CMK (cell line): ENCODE measurements around the gene TFCP2.
A peak's percentile ranks its signal among the peaks of the same experiment; 100 is the strongest.
"Not testable (repeated sequence)": the region's sequence is repeated elsewhere in the genome, so short reads cannot be mapped to it uniquely, and the experiment has no call there.

Experiments used
- DNase-seq: peaks from one replicate; pipeline ENCODE4 v3.0.0-alpha.2; 2010; ENCODE audit warnings: low read depth

TFCP2 gene

DNA sequence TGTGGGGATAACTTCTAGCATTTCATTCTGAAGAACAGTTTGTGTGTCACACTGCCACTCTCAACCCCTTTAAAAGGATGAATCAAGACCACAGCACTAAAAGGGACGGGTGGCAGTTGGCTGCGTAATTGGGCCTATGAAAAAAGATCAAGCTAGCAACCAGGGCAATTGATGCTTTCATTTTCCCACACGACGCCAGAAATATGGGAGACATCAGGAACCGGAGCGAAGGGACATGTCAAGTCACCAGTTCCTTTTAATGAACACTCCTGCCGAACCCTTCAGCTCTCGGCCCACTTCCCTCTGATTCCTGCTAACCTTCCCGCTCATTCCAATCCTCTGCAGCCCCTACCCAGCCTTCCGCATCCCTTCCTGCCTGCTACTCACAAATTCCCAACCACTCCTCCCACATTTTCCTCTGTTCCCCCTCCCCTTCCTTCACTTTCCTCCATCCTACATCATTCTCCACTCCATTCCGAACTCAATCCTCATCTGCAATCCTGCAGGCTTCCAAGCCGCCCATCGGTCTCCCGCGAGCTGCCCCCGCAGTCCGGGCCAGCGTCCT, 90.3 kb downstream of the TFCP2 start:
- no peak for DNase-seq

DNA sequence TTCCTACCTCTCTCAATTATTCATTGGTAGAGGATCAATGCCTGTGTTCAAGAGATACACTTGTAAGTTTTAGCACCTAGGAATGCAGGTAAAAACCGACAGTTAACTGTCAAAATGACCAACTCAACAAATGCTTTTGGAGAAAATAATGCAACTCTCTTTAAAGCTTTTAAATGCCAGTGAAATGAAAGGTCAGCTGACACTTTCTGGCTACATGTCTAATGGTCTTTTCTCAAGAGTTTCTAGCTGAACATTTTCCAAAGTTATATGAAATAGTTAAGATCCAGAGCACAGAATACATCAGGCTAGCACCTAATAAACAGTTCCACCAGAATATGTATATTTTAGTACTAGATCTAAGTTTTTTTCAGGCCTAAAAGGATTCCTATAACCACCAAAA, 91.5 kb downstream of the TFCP2 start:
- DNase-seq, result no peak

DNA sequence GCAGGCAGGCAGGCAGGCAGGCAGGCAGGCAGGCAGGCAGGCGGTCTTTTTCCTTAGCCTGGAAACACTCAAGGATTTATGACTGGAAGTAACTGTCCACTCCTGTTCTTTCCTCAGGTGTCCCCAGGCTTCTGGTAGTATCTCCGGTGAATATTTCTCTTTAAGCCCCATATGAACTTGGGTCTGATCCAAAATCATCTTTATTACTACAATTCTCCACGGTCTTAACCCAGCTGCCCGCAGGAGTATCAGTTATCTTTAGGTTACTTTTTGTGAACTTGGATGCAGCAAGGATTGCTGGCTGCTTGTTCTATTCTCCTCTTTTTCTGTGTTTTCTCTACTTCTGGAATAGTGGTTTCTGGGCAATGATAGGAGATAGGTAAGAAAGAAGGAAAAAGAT, 92.8 kb downstream of the TFCP2 start:
- no peak for DNase-seq

DNA sequence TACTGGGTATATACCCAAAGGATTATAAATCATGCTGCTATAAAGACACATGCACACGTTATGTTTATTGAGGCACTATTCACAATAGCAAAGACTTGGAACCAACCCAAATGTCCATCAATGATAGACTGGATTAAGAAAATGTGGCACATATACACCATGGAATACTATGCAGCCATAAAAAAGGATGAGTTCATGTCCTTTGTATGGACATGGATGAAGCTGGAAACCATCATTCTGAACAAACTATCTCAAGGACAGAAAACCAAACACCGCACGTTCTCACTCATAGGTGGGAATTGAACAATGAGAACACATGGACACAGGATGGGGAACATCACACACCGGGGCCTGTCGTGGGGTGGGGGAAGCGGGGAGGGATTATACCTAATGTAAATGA, 94.1 kb downstream of the TFCP2 start:
- not testable (repeated sequence) for DNase-seq

DNA sequence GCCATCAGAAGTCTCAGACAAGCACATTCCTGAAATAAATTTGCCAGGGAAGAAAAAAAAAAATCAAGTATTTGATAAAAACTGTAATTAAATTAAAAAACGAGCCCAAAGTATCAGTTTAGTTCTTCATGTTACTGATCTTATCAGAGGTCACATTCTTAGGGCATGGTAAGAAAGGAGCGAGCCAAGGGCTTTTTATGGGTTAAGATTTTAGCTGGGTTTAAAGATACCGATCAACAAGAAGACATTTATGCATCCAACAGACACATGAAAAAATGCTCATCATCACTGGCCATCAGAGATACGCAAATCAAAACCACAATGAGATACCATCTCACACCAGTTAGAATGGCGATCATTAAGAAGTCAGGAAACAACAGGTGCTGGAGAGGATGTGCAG, 94.6 kb downstream of the TFCP2 start:
- not testable (repeated sequence) for DNase-seq

DNA sequence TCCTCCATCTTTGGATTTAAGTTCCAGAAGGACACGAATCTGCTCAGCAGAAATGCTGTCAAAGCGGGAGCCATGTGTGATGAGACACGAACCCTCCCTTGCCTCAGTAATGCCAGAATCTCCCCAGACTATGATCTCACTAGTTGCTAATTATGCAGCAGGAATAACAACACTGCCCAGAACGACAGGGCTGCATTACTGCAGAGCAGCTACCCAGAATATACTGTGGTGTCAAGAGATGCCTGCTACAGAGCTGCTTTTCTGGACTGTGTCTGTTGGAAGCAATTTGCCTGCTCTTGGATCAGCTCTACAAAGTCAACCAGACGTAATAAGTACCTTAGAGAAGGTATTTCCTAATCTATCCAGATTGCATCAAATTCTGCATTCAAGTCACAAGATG, 95.0 kb downstream of the TFCP2 start:
- DNase-seq, result no peak

DNA sequence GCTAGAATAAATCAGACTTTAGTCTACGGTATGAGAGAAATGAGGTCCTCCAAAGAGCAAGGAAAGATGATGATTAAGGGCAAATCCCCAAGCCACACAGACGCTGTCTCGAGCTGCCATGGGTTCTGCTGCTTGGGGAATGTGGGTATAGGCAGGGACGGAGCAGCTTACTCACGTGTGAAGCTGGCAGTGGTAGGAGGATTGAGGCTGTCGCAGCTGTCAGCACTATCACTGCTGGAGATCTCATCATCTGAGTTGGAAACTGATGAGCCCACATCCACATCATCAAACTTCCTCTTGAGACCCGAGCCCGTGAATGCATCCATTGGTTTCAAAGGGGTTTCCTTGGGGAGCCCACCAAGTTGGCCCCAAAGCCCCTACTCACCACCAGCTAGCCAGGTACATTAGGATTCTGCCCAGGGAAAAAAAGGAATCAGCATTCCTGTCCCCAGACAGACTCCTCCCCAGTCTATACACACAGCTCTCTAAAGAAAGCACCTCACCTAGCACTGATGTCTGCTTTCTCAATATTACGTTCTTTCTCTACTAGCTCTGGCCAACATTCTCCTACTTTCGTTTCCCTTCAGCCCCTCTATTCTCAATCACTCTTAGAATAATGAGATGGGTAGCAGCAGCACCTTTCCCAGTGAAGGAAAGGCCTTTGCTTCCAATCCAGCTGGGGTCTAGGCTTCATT, 96.6 kb downstream of the TFCP2 start:
- no peak for DNase-seq

DNA sequence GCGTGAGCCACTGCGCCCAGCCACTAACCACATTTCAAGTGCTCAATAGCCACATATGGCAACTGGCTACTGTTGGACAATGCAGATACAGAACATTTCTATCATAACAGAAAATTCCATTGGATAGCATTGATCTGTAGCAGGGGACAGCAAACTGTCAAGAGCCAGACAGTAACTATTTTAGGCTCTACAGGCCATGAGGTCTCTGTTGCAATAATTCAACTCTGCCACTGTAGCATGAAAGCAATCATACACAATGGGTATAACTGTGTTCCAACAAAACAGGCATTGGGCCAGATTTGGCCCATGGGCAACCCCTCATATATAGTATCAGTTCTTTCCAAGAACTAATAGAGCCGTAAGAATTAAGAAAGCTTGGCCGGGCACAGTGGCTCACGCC, 97.5 kb downstream of the TFCP2 start:
- DNase-seq, result no peak

DNA sequence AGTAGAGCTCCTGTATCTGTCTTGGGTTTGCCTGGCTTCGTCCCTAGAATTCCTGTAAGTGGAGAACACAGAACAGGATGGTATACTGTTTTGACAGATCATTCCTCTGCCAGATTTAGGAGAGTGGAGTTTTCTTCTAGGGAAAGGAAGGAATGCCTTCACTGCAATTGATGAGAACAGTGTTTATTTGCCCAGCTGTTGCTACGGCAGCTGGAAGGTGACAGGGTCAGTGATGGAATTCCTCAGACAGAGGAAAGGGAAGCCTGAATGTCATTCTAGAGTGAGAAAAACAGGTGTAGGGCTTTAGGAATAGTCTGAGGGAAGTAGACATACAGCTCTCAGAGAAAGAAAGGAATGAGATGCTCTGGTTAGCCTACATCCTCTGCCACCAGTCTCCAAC, 101.3 kb downstream of the TFCP2 start:
- DNase-seq, result no peak

DNA sequence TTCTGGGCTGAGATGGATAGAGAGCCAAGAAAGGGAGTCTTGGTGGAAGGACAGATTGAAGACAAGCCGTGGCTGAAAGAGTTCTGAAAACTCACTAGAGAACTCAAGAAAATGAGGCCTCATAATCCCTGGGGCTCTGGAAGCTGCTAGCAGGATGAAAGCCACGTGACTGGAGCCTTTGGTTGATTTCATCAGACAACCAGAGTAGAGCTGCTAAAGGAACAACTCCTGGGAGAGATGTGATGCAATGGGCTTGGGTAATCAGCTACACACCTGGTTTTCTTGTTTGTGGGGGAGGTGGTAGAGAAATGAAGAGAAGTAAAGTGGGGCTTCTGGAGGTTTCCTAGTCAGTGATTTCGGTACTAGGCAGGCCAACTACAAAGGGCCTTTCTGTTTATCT, 102.9 kb downstream of the TFCP2 start:
- no peak for DNase-seq

DNA sequence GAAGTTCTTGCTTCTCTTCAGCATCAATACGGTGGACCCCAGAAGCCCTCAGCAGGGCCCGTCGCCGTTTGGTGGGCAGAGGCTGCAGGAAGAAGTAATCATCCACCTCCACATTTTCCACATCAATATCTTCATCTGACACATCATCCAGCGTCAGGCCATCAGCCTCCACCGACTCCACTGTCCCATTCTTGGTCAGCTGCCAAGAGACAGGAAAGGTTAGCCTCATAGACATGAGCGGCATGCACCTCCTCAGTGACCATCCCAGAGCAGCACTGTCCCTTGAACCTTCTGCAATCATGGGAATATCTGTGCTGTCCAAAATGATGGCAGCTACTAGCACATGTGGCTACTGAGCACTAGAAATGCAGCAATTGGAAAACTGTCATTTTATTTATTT, 105.2 kb downstream of the TFCP2 start:
- DNase-seq, result no peak

DNA sequence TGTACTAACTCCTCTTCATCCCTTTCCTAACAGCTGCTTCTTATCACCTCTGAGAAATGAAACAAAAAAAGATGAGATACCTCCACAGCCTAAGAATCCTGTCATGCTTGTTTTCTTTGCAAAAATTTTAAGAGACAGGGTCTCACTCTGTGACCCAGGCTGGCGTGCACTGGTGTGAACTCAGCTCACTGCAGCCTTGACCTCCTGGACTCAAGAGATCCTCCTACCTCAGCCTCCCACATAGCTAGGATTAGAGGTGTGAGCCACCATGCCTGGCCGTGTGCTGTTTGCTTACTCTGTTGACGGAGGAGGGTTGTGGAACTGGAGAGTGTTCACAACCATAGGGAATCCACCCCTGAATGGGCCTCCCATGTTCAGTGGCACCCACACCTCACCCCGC, 105.7 kb downstream of the TFCP2 start:
- DNase-seq, result no peak

DNA sequence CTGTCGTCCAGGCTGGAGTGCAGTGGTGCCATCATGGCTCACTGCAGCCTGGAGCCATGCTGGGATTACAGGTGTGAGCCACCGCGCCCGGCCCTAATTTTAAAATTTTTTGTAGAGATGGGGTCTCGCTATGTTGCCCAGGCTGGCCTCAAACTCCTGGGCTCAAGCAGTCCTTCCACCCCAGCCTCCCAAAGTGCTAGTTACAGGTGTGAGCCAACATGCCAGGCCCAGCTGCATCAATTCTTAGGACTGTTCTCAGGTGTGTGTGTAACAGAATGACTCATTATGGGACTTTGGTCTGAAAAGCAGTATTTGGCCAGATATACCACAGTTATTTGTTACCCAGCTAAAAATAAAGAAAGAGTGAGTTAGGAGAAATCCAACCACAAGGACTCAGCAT, 107.4 kb downstream of the TFCP2 start:
- no peak for DNase-seq

DNA sequence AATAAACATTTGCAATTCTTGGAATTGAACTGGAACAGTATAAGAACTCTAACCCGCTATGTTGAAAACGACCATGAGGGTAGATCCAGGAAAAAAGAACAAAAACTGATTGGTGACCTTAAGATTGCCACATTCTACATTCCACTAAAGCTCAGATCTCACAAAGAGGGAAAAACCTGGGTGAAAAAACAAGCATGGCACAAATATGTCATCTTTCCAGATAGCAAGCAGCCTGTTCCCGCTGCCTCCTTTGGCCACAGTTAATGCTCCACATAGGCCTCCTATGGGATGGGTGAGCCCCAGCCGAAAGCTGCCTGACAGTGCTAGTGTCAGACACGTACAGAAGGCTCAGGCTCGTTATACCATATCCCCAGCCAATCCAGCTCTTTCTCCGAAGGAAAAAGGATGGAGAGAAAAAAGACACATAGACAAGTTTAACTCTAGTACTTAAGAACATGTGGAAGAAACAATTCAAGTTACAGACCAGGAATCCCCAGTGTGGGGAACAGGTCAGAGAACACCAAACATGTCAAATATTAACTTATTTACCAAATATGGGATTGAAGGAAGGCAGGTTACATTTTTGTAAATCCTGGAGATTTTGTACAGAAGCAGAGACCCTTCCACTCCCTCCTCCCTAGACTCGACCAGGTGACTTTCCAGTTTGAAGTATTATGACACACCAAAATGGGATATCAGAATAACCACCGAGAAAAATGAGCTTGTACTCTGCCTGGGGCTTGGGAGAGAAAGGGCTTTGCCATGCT, 110.1 kb downstream of the TFCP2 start:
- no peak for DNase-seq

DNA sequence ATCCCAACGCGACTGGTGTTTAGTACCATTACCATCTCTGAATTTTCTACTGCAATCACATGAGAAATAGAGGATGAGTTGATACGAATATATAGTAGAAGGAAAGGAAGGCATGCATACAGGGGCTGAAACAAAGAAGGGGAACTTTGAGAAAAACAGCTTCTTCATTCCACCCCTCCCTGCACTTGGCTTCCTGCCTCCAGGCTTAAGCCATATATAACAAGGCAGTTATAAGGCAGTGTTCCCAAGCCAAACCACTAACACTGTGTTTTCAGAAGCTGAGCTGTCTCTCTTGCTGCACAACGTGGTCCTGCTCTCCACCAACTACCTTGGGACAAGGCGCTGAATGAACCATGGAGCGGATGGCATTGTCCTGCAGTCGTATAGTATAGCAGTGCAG, 113.8 kb downstream of the TFCP2 start:
- no peak for DNase-seq

DNA sequence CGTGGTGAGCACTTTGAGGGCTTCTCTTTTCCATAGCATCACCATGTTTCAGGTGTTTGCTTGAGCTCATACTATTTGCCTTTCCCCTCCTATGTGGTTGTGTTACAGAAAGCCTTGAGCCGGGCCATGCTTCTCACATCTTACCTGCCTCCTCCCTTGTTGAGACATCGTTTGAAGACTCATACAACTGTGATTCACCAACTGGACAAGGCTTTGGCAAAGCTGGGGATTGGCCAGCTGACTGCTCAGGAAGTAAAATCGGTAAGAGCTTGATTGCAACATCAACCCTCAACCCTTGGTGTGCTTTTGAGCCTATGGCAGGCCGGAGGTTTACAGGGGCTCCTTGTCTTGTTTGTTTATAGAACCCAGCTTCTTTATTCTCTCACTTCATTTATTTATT, 116.7 kb downstream of the TFCP2 start:
- DNase-seq, result no peak

DNA sequence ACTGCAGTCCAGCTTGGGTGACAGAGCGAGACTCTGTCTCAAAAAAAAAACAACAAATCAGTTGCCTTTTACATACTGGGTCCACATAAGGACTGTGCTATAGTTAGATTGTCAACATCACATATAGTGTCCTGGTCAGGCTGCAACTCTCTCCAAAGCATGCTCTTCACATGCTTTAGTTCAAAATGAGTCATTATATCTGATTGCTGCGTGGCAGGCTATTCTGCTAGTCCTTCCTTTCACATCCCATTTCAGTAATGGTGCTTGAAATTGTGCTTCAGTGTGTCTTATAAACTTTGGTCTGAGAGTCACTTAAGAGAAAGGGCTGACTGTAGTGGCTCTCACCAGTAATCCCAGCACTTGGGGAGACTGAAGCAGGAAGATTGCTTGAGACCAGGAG, 117.9 kb downstream of the TFCP2 start:
- no peak for DNase-seq

DNA sequence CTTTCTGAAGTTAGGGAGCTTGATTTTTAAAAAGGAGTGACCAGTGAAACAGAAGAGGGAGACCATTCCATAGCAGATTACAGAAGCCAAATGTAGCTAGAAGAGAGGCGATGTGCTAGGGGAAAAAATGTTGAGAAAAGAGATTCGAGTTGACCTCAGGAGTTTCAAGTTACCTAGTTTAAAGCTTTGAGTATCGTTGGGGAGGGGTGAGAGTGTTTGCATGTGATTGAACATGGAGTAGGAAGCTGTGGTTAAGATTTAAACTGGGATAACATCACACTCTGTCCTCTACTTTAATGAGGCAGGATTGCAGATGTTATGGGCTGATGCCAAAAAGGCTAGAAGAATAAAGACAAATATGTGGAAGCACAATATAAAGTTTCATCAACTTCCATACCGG, 121.1 kb downstream of the TFCP2 start:
- no peak for DNase-seq

DNA sequence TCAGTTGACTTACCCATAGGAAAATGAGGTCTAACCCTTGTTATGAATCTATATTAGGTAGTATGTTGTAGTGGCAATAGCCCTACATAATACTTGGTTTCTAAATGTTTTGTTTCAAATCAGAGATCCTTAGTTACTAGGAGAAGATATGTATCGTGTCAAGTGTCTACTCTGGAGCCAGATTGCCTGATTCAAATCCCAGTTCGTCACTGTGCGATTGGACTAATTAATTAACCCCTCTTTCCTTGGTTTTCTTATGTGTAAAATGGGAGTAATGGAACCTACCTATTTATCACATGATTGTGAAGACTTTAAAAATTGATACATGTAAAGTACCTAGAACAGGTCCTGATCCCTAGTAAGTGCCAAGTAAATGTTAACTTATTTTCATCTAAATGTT, 123.4 kb downstream of the TFCP2 start:
- no peak for DNase-seq

DNA sequence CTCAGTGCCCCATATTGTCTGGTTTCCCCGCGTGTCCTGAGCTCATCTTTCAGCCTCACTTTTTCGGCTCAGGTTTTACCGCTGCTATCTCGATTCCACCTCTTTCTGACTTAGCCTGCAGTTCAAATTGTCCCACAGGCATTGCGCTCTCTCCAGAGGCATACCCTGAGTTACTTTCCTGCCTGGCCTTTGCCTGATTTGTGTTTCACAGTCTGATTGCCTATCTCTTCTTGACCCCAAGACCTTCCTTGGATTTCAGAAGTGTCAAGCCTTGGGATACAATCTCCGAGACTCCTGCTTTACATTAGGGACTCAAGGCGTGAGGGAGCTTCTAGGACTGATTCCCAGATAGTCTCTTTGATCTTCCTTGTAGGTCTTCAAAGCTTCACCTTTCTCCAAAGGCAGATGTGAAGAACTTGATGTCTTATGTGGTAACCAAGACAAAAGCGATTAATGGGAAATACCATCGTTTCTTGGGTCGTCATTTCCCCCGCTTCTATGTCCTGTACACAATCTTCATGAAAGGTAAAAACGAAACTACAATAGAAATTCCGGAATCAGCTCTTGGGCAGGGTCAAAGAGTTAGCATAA, 124.2 kb downstream of the TFCP2 start:
- no peak for DNase-seq

DNA sequence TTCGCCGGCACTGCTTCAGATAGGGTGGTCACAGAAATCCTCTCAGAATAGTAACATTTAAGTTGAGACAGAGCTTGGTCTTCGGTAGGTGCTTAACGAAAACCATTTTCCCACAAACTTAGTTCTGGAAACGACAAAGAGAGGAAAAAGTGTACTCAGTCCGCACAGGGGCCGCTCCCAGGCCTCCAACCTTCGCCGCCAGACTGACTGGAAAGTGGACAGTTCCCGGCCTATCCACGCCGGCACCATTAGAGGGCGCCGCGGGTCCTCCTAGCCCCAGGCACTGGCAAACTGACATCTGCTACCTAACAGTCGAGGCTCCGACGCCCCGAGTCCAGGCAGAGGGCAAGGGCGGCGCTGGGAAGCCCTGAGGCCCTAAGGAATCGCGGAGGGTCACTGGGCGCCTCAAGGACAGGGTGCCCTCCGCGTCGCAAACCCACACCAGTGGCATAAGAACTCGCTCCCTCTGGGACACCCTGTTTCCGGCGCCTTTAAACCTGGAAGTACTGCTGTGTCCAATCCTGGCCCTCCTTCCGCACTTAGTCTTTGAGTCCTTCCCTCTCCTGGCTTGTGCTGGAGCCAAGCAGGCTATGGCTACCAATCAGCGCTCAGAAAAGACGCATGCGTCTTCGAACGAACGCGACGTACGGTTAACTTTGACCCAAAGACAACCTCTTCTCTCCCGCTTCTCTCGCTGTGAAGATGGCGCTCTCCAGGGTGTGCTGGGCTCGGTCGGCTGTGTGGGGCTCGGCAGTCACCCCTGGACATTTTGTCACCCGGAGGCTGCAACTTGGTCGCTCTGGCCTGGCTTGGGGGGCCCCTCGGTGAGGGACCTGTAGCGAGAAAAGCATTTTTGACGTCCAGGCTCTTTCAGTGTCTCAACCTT, 125.0 kb downstream of the TFCP2 start, which contains the start of gene LETMD1:
Gene LETMD1, plus strand, starts transcription at position 673 of the 886 bp plus-strand sequence. Its CDS starts 30 bp downstream, at position 703.
- peak; percentile 78 for DNase-seq
